Ovary (tissue), 9 donors: ENCODE measurements around the gene ENTR1. TPM values are rescaled to one million over a fixed set of nuclear protein-coding genes. Genes with fewer than 3 reads are reported as not detected.
A peak's percentile ranks its signal among the peaks of the same experiment; 100 is the strongest.

Source experiments
- DNase-seq, 5 donors: peaks; one replicate each; pipeline ENCODE4 v3.0.0-alpha.2; 2019 to 2020
- H3K27ac ChIP-seq, 2 donors: fragments of 200-600 bp; one replicate each; pipeline versions ENCODE4 v1.5.1 to v1.8.0; 2019 to 2022
- H3K27me3 ChIP-seq: fragments of 200-600 bp; one replicate; pipeline ENCODE4 v1.8.0; 2022
- H3K36me3 ChIP-seq: fragments of 200-600 bp; sonication (generic); one replicate; pipeline ENCODE4 v1.5.1; 2019
- H3K4me1 ChIP-seq: one replicate; pipeline ENCODE4 v1.8.1; 2013; ENCODE audit warnings: mild to moderate bottlenecking, moderate library complexity; ENCODE audit not compliant: insufficient read depth
- H3K4me3 ChIP-seq: fragments of 200-600 bp; sonication (generic); one replicate; pipeline ENCODE4 v1.5.1; 2017
- H3K9me3 ChIP-seq, 2 donors: fragments of 200-600 bp in 1 of 2; sonication (generic) in 1 of 2; one replicate each; pipeline versions ENCODE4 v1.5.1 to v1.8.1; 2013 to 2019; ENCODE audit warnings: mild to moderate bottlenecking in 1 of 2, moderate library complexity in 1 of 2
- CTCF ChIP-seq, 3 donors: fragments of 450-650 bp in 2 of 3; fragments of 200-600 bp in 1 of 3; IDR thresholded peaks; one replicate each; pipeline versions ENCODE4 v1.5.1 to v1.8.0; 2016 to 2022; ENCODE audit warnings: antibody characterized with exemption in 3 of 3, mild to moderate bottlenecking in 1 of 3
- EP300 ChIP-seq: sonication (generic); formaldehyde crosslinking; IDR thresholded peaks from one replicate; pipeline ENCODE4 v1.6.1; 2017; ENCODE audit warnings: antibody characterized with exemption
- POLR2A ChIP-seq: fragments of 450-650 bp; IDR thresholded peaks from one replicate; pipeline ENCODE4 v1.6.1; 2017; ENCODE audit warnings: antibody characterized with exemption, mild to moderate bottlenecking, moderate library complexity
- WGBS, 3 donors: extraction: QIAGEN DNeasy Blood & Tissue Kit in 1 of 3; methylation state at CpG; one replicate each; pipeline versions ENCODE4 v1.1.5 to v1.1.7; 2013 to 2017; 5-methylcytosine and 5-hydroxymethylcytosine counted together
- intact Hi-C, 4 donors: fragments of 100-400 bp; cut with DNase I; formaldehyde crosslinking; loops; one replicate each; pipeline versions ENCODE4 v1.11.0 to v1.15.1; 2022 to 2023
- polyA plus RNA-seq, 2 donors: library from polyadenylated mRNA; stranded (reverse); fragments of 200-250 nt in 1 of 2; fragments of 350-450 nt in 1 of 2; fragmentation: Illumina TruSeq in 1 of 2; extraction: RNeasy Lipid Tissue Mini Kit (QIAGEN cat#74804) in 1 of 2; gene quantifications; one replicate each; pipeline ENCODE4 v1.2.3, GENCODE V29; 2013 to 2014
- total RNA-seq, 7 donors: library from RNA; depleted of rRNA in 2 of 7; stranded (reverse); fragments of >200 nt in 2 of 7; fragmentation: NEBNext Ultra II Directional in 3 of 7; extraction: Animal tissue kit (Norgen Biotek cat#: 25700) in 3 of 7; gene quantifications; one replicate each; pipeline versions ENCODE4 v1.1.0 to v1.2.4, GENCODE V29; 2016 to 2023
- donor health status: DM: no; HTN: no; CAD: no; lungs with moderate emphysema.
- donor health status: DM: no; HTN: no; CAD: no.
- donor health status: Bipolar disorder and iron deficiency.
- donor health status: DM: yes; HTN: yes; CAD: no.
- donor health status: DM: no; HTN: no; CAD: no.
- donor health status: DM: yes; HTN: yes; CAD: no.

The ENTR1 gene
- total and polyA plus RNA-seq, 9 donors, result 19.3 to 52.5 (median 27.2) TPM

GRCh38 chr9:136363106-136363948, 47.1 kb downstream of the ENTR1 start, which contains the start of gene DNLZ:
Gene DNLZ, minus strand, starts transcription at chr9:136363744. Its CDS starts 30 bp downstream, at chr9:136363714.
- Histone ChIP-seq H3K4me1 (peaks cover 7% of the 10 kb centered on the region), H3K9me3 (no peaks in the 10 kb centered on the region), H3K27me3 (no peaks in the 10 kb centered on the region), H3K4me3 (peak within 1 kb of the TSS; percentile 93), H3K36me3 (no peaks in the 10 kb centered on the region), H3K27ac (peak within 1 kb of the TSS; percentile 79 to 89)
- DNase-seq, result peak; percentile 96 to 98 (median 97)
- 1 to 3% (median 2%) methylated on average over 34 to 97 of the region's 97 CpGs for WGBS, 3 donors
- TF ChIP-seq EP300 (no peak), POLR2A (peak; percentile 75), CTCF (IDR thresholded peaks at IDR 0.05) (peak; percentile 98 to 99 (median 99))
- intact Hi-C loops, result loop anchor here in 1 of 4 donors (5.0 kb wide), 1 partner anchor 36 kb away; the partner anchor contains the start of gene GPSM1

GRCh38 chr9:136362450-136362784, 48.0 kb downstream of the ENTR1 start:
- H3K27ac ChIP-seq, result no peak overlapping the region
- H3K9me3 ChIP-seq, result no peaks in the 10 kb centered on the region

GRCh38 chr9:136361754-136362449, 48.5 kb downstream of the ENTR1 start:
- Histone ChIP-seq H3K4me3 (no peak overlapping the region), H3K27ac (no peak overlapping the region), H3K9me3 (no peaks in the 10 kb centered on the region), H3K4me1 (peaks cover 7% of the 10 kb centered on the region), H3K27me3 (no peaks in the 10 kb centered on the region), H3K36me3 (no peaks in the 10 kb centered on the region)
- no peak for TF ChIP-seq CTCF (IDR thresholded peaks at IDR 0.05)
- no peak for TF ChIP-seq POLR2A
- TF ChIP-seq EP300, result no peak
- intact Hi-C loops, result loop anchor here in 1 of 4 donors (5.0 kb wide), 1 partner anchor 35 kb away; the partner anchor contains the start of gene GPSM1
- no peak for DNase-seq
- 80 to 86% (median 85%) methylated on average over 26 of the region's 26 CpGs for WGBS, 3 donors

More at GRCh38 chr9:136362450-136362784, 48.0 kb downstream of the ENTR1 start:
- TF ChIP-seq POLR2A (no peak), CTCF (IDR thresholded peaks at IDR 0.05) (no peak), EP300 (no peak)
- Histone ChIP-seq H3K27me3 (no peaks in the 10 kb centered on the region), H3K4me1 (peaks cover 7% of the 10 kb centered on the region), H3K4me3 (no peak overlapping the region), H3K36me3 (no peaks in the 10 kb centered on the region)
- intact Hi-C loops, result loop anchor here in 1 of 4 donors (5.0 kb wide), 1 partner anchor 35 kb away; the partner anchor contains the start of gene GPSM1
- 83 to 96% (median 87%) methylated on average over 5 to 6 of the region's 6 CpGs for WGBS, 3 donors
- DNase-seq, result no peak

- H3K27me3 ChIP-seq, result no peaks in the 10 kb centered on the region
- H3K9me3 ChIP-seq, result no peaks in the 10 kb centered on the region
- peaks cover 7% of the 10 kb centered on the region for H3K4me1 ChIP-seq
- H3K4me3 ChIP-seq, result no peak overlapping the region
- no peak for TF ChIP-seq CTCF (IDR thresholded peaks at IDR 0.05)
- TF ChIP-seq POLR2A, result no peak
- no peak for TF ChIP-seq EP300
- H3K27ac ChIP-seq, result no peak overlapping the region
- no peak for DNase-seq
- intact Hi-C loops, result loop anchor here in 1 of 4 donors (5.0 kb wide), 1 partner anchor 34 kb away; the partner anchor contains the start of gene GPSM1
- 41 to 59% (median 48%) methylated on average over 34 to 43 of the region's 43 CpGs for WGBS, 3 donors
- no peaks in the 10 kb centered on the region for H3K36me3 ChIP-seq
Measured at GRCh38 chr9:136361047-136361753, 49.2 kb downstream of the ENTR1 start.
